Endodermal cell (in vitro differentiated cells): ENCODE results near the gene TNFRSF25. TPM values are rescaled to one million over a fixed set of nuclear protein-coding genes. Genes with fewer than 3 reads are reported as not detected.
A peak's percentile ranks its signal among the peaks of the same experiment; 100 is the strongest.

ENCODE experiments used
- DNase-seq: peaks from one replicate; pipeline ENCODE4 v3.0.0-alpha.2; 2017
- H3K27ac ChIP-seq: 2 replicates; pipeline ENCODE4 v1.5.1; 2013; ENCODE audit warnings: mild to moderate bottlenecking, low read depth, low read length, moderate library complexity
- H3K27me3 ChIP-seq: 2 replicates; pipeline ENCODE4 v1.6.1; 2013; ENCODE audit warnings: mild to moderate bottlenecking, low read length, moderate library complexity; ENCODE audit not compliant: insufficient read depth, control insufficient read depth, poor library complexity, severe bottlenecking
- H3K36me3 ChIP-seq: 2 replicates; pipeline ENCODE4 v1.7.0; 2013; ENCODE audit warnings: mild to moderate bottlenecking, low read length, moderate library complexity; ENCODE audit not compliant: control insufficient read depth, insufficient read depth
- H3K4me1 ChIP-seq: one replicate; pipeline ENCODE4 v1.7.0; 2013; ENCODE audit warnings: low read length; ENCODE audit not compliant: control insufficient read depth, insufficient read depth
- H3K4me3 ChIP-seq: 2 replicates; pipeline ENCODE4 v1.5.1; 2013; ENCODE audit warnings: mild to moderate bottlenecking, low read length, moderate library complexity
- H3K9ac ChIP-seq: 2 replicates; pipeline ENCODE4 v1.6.1; 2013; ENCODE audit warnings: mild to moderate bottlenecking, low read length, moderate library complexity; ENCODE audit not compliant: poor library complexity, severe bottlenecking; ENCODE audit errors: extremely low read depth
- H3K9me3 ChIP-seq: 2 replicates; pipeline ENCODE4 v1.6.1; 2013; ENCODE audit warnings: mild to moderate bottlenecking, low read length, moderate library complexity; ENCODE audit not compliant: control insufficient read depth
- H3K27ac Mint-ChIP-seq: 2 replicates; pipeline ENCODE4 v1.8.0; 2020; ENCODE audit warnings: mixed read lengths
- H3K27me3 Mint-ChIP-seq: 2 replicates; pipeline ENCODE4 v1.8.0; 2021; ENCODE audit warnings: mild to moderate bottlenecking, mixed read lengths; ENCODE audit not compliant: insufficient read depth
- H3K36me3 Mint-ChIP-seq: 2 replicates; pipeline ENCODE4 v1.8.0; 2020; ENCODE audit warnings: low read depth, mixed read lengths
- H3K4me1 Mint-ChIP-seq: 2 replicates; pipeline ENCODE4 v1.8.0; 2020; ENCODE audit warnings: mixed read lengths
- H3K4me3 Mint-ChIP-seq: 2 replicates; pipeline ENCODE4 v1.8.0; 2020; ENCODE audit warnings: mild to moderate bottlenecking, moderate library complexity, mixed read lengths
- H3K9me3 Mint-ChIP-seq: 2 replicates; pipeline ENCODE4 v1.8.0; 2020; ENCODE audit warnings: mild to moderate bottlenecking, mixed read lengths
- WGBS, 2 experiments: methylation state at CpG; one replicate each; pipeline versions ENCODE4 v1.1.5 to v1.1.7; 2013; ENCODE audit warnings: missing lambda C conversion rate in 2 of 2, mixed read lengths in 1 of 2; ENCODE audit not compliant: insufficient coverage in 1 of 2, insufficient read length in 1 of 2; 5-methylcytosine and 5-hydroxymethylcytosine counted together
- total RNA-seq, 2 donors: library from RNA; stranded (reverse); fragmentation: NEBNext Ultra II Directional in 1 of 2; extraction: Animal tissue kit (Norgen Biotek cat#: 25700) in 1 of 2; gene quantifications; 2 replicates in 1 of 2; 3 replicates in 1 of 2; pipeline ENCODE4 v1.2.1, GENCODE V29; 2021
- TF ChIP-seq, protein P1 (sequence below): fragments of 200-600 bp; sonication (generic); conservative IDR thresholded peaks from 2 replicates; pipeline ENCODE4 v1.5.0; 2021; ENCODE audit warnings: antibody characterized with exemption, mild to moderate bottlenecking

The TNFRSF25 gene
- total RNA-seq, 2 donors from 2014 or later, result 25.9 to 26.9 TPM

- Histone ChIP-seq H3K27me3 (peaks cover 100% of the 10 kb centered on the region), H3K9ac (no peak within 1 kb of the TSS), H3K4me3 (no peak within 1 kb of the TSS), H3K4me1 (peaks cover 4% of the 10 kb centered on the region), H3K9me3 (no peaks in the 10 kb centered on the region), H3K36me3 (no peaks in the 10 kb centered on the region), H3K27ac (no peak within 1 kb of the TSS)
- DNase-seq, result peak; percentile 87
- Mint-ChIP-seq H3K9me3 (no peaks in the 10 kb centered on the region), H3K4me3 (peak within 1 kb of the TSS; percentile 37), H3K36me3 (no peaks in the 10 kb centered on the region), H3K27me3 (peaks cover 94% of the 10 kb centered on the region), H3K4me1 (peaks cover 6% of the 10 kb centered on the region), H3K27ac (no peak within 1 kb of the TSS)
- WGBS, 2 experiments, result 1 to 2% methylated on average over 18 to 62 of the region's 62 CpGs
- TF ChIP-seq, protein P1, sequence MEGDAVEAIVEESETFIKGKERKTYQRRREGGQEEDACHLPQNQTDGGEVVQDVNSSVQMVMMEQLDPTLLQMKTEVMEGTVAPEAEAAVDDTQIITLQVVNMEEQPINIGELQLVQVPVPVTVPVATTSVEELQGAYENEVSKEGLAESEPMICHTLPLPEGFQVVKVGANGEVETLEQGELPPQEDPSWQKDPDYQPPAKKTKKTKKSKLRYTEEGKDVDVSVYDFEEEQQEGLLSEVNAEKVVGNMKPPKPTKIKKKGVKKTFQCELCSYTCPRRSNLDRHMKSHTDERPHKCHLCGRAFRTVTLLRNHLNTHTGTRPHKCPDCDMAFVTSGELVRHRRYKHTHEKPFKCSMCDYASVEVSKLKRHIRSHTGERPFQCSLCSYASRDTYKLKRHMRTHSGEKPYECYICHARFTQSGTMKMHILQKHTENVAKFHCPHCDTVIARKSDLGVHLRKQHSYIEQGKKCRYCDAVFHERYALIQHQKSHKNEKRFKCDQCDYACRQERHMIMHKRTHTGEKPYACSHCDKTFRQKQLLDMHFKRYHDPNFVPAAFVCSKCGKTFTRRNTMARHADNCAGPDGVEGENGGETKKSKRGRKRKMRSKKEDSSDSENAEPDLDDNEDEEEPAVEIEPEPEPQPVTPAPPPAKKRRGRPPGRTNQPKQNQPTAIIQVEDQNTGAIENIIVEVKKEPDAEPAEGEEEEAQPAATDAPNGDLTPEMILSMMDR, result no peak
Measured at GRCh38 chr1:6419804-6420453, 46.0 kb downstream of the TNFRSF25 start, which contains the start of gene HES2. Gene HES2 (minus strand): TSS chr1:6419919. CDS start chr1:6419820, 99 bp downstream.

DNA sequence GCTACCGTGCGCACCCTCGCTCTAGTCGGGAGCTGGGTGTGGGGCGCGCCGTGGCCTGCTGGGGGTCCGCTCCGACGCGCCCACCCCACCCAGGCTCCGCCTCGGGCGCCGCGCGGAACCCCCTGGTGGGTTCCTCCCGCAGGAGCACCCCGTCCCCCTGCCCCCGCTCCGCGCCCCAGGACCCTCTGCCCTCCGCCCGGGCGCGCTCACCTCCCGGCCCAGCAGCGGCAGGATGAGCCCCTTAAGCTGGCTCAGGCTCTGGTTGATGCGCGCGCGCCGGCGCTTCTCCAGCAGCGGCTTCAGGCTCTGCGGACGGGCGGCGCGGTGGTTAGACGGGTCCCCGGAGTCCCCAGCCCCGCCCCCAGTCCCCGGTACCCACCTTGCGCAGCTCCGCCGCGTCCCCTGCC lies 46.6 kb downstream of the TNFRSF25 start:
- DNase-seq, result peak; percentile 84

GRCh38 chr1:6418668-6419396 lies 47.1 kb downstream of the TNFRSF25 start:
- Histone ChIP-seq H3K4me1 (peaks cover 4% of the 10 kb centered on the region), H3K4me3 (no peak overlapping the region), H3K27ac (no peak overlapping the region), H3K36me3 (no peaks in the 10 kb centered on the region), H3K27me3 (peaks cover 95% of the 10 kb centered on the region), H3K9ac (no peak overlapping the region), H3K9me3 (no peaks in the 10 kb centered on the region)
- peak overlapping the region; percentile 37 for H3K4me3 Mint-ChIP-seq
- peaks cover 4% of the 10 kb centered on the region for H3K4me1 Mint-ChIP-seq
- peak; percentile 68 for DNase-seq
- peaks cover 99% of the 10 kb centered on the region for H3K27me3 Mint-ChIP-seq
- no peak overlapping the region for H3K27ac Mint-ChIP-seq
- no peaks in the 10 kb centered on the region for H3K36me3 Mint-ChIP-seq
- TF ChIP-seq, protein P1, result no peak
- WGBS, 2 experiments, result 21 to 27% methylated on average over 29 to 69 of the region's 69 CpGs
- no peaks in the 10 kb centered on the region for H3K9me3 Mint-ChIP-seq

More for the DNA sequence above, 46.6 kb downstream of the TNFRSF25 start:
- no peak overlapping the region for H3K27ac ChIP-seq
- no peaks in the 10 kb centered on the region for H3K36me3 Mint-ChIP-seq
- peaks cover 4% of the 10 kb centered on the region for H3K4me1 ChIP-seq
- H3K27me3 Mint-ChIP-seq, result peaks cover 99% of the 10 kb centered on the region
- H3K27ac Mint-ChIP-seq, result no peak overlapping the region
- H3K4me1 Mint-ChIP-seq, result peaks cover 9% of the 10 kb centered on the region
- WGBS, 2 experiments, result 4 to 16% methylated on average over 7 to 48 of the region's 48 CpGs
- H3K27me3 ChIP-seq, result peaks cover 100% of the 10 kb centered on the region
- H3K9me3 Mint-ChIP-seq, result no peaks in the 10 kb centered on the region
- TF ChIP-seq, protein P1, result no peak
- H3K4me3 Mint-ChIP-seq, result peak overlapping the region; percentile 37
- H3K36me3 ChIP-seq, result no peaks in the 10 kb centered on the region
- no peak overlapping the region for H3K4me3 ChIP-seq
- no peak overlapping the region for H3K9ac ChIP-seq
- H3K9me3 ChIP-seq, result no peaks in the 10 kb centered on the region
